ENCODE data around the gene FAM124A. TPM values are rescaled to one million over a fixed set of nuclear protein-coding genes. Genes with fewer than 3 reads are reported as not detected.

FAM124A gene
- total RNA-seq, 1 donor from 2014 or later = 1.8 TPM

GRCh38 chr13:51271528-51272085, 49.4 kb downstream of the FAM124A start:
- no peak for DNase-seq (ENCODE audit: extremely low spot score, unreplicated experiment)
- H3K9me3 Mint-ChIP-seq (ENCODE audit: unreplicated experiment) = no peaks in the 10 kb centered on the region
- H3K4me3 Mint-ChIP-seq (ENCODE audit: unreplicated experiment) = no peak overlapping the region
- no peak for TF ChIP-seq CTCF (IDR thresholded peaks at IDR 0.05)
- no peaks in the 10 kb centered on the region for H3K27me3 Mint-ChIP-seq (ENCODE audit: unreplicated experiment)
- no peak overlapping the region for H3K27ac Mint-ChIP-seq (ENCODE audit: unreplicated experiment)
- H3K36me3 Mint-ChIP-seq (ENCODE audit: unreplicated experiment) = no peaks in the 10 kb centered on the region
- H3K4me1 Mint-ChIP-seq (ENCODE audit: unreplicated experiment) = peaks cover 34% of the 10 kb centered on the region

GRCh38 chr13:51275101-51275500, 52.9 kb downstream of the FAM124A start:
- Mint-ChIP-seq H3K4me1 (ENCODE audit: unreplicated experiment) (peaks cover 26% of the 10 kb centered on the region), H3K36me3 (ENCODE audit: unreplicated experiment) (no peaks in the 10 kb centered on the region), H3K27ac (ENCODE audit: unreplicated experiment) (no peak overlapping the region), H3K27me3 (ENCODE audit: unreplicated experiment) (no peaks in the 10 kb centered on the region), H3K4me3 (ENCODE audit: unreplicated experiment) (no peak overlapping the region), H3K9me3 (ENCODE audit: unreplicated experiment) (no peaks in the 10 kb centered on the region)
- TF ChIP-seq CTCF (IDR thresholded peaks at IDR 0.05) = no peak
- DNase-seq (ENCODE audit: extremely low spot score, unreplicated experiment) = no peak

- Mint-ChIP-seq H3K27ac (ENCODE audit: unreplicated experiment) (no peak overlapping the region), H3K27me3 (ENCODE audit: unreplicated experiment) (no peaks in the 10 kb centered on the region), H3K4me3 (ENCODE audit: unreplicated experiment) (no peak overlapping the region), H3K9me3 (ENCODE audit: unreplicated experiment) (no peaks in the 10 kb centered on the region), H3K36me3 (ENCODE audit: unreplicated experiment) (no peaks in the 10 kb centered on the region), H3K4me1 (ENCODE audit: unreplicated experiment) (peaks cover 19% of the 10 kb centered on the region)
- DNase-seq (ENCODE audit: extremely low spot score, unreplicated experiment) = no peak
- TF ChIP-seq CTCF (IDR thresholded peaks at IDR 0.05) = no peak
These were observed 54.4 kb downstream of the FAM124A start for GRCh38 chr13:51276636-51277035.

GRCh38 chr13:51277928-51278327, 55.7 kb downstream of the FAM124A start:
- DNase-seq (ENCODE audit: extremely low spot score, unreplicated experiment) = no peak
- H3K36me3 Mint-ChIP-seq (ENCODE audit: unreplicated experiment) = no peaks in the 10 kb centered on the region
- H3K9me3 Mint-ChIP-seq (ENCODE audit: unreplicated experiment) = no peaks in the 10 kb centered on the region
- no peak overlapping the region for H3K4me3 Mint-ChIP-seq (ENCODE audit: unreplicated experiment)
- no peak overlapping the region for H3K27ac Mint-ChIP-seq (ENCODE audit: unreplicated experiment)
- TF ChIP-seq CTCF (IDR thresholded peaks at IDR 0.05) = no peak
- H3K4me1 Mint-ChIP-seq (ENCODE audit: unreplicated experiment) = peaks cover 19% of the 10 kb centered on the region
- no peaks in the 10 kb centered on the region for H3K27me3 Mint-ChIP-seq (ENCODE audit: unreplicated experiment)

GRCh38 chr13:51278426-51279130, 56.4 kb downstream of the FAM124A start:
- no peak for DNase-seq (ENCODE audit: extremely low spot score, unreplicated experiment)
- TF ChIP-seq CTCF (IDR thresholded peaks at IDR 0.05) = no peak
- Mint-ChIP-seq H3K4me3 (ENCODE audit: unreplicated experiment) (no peak overlapping the region), H3K36me3 (ENCODE audit: unreplicated experiment) (no peaks in the 10 kb centered on the region), H3K4me1 (ENCODE audit: unreplicated experiment) (peaks cover 19% of the 10 kb centered on the region), H3K27ac (ENCODE audit: unreplicated experiment) (no peak overlapping the region), H3K27me3 (ENCODE audit: unreplicated experiment) (no peaks in the 10 kb centered on the region), H3K9me3 (ENCODE audit: unreplicated experiment) (no peaks in the 10 kb centered on the region)

Data from osteocyte (in vitro differentiated cells).